ENCODE data around the gene DLG2. TPM values are rescaled to one million over a fixed set of nuclear protein-coding genes. Genes with fewer than 3 reads are reported as not detected.

Gene DLG2
- polyA plus RNA-seq, 1 experiment, result 0.68 TPM

- TF ChIP-seq CTCF (IDR thresholded peaks at IDR 0.05; ENCODE audit: low read depth, low read length), result no peak
- POLR2A ChIA-PET, result no interaction called here
- Histone ChIP-seq H3K9me3 (ENCODE audit: control insufficient read depth, insufficient read depth, low read length) (no peaks in the 10 kb centered on the region), H3K27ac (ENCODE audit: low read depth, low read length) (no peak overlapping the region), H3K27me3 (ENCODE audit: control insufficient read depth, insufficient read depth, low read length) (no peaks in the 10 kb centered on the region), H3K4me3 (ENCODE audit: low read depth, low read length) (no peak overlapping the region)
- CTCF ChIA-PET, result interaction anchor here (0.6 kb wide), 1 partner anchor 347 kb away, joined by 3 read pairs; no protein-coding TSS in a partner anchor
- no peak for DNase-seq (ENCODE audit: low read depth, low spot score)
Observed at GRCh38 chr11:84871116-84871515, 756.0 kb downstream of the DLG2 start.

GRCh38 chr11:84870486-84870885 lies 756.7 kb downstream of the DLG2 start:
- no peak for DNase-seq (ENCODE audit: low read depth, low spot score)
- CTCF ChIA-PET, result no interaction called here

GRCh38 chr11:84866922-84867321 lies 760.2 kb downstream of the DLG2 start:
- POLR2A ChIA-PET, result no interaction called here

More at GRCh38 chr11:84870486-84870885, 756.7 kb downstream of the DLG2 start:
- POLR2A ChIA-PET, result no interaction called here
- H3K27ac ChIP-seq (ENCODE audit: low read depth, low read length), result no peak overlapping the region
- no peaks in the 10 kb centered on the region for H3K9me3 ChIP-seq (ENCODE audit: control insufficient read depth, insufficient read depth, low read length)
- no peak for TF ChIP-seq CTCF (IDR thresholded peaks at IDR 0.05; ENCODE audit: low read depth, low read length)
- H3K27me3 ChIP-seq (ENCODE audit: control insufficient read depth, insufficient read depth, low read length), result no peaks in the 10 kb centered on the region
- no peak overlapping the region for H3K4me3 ChIP-seq (ENCODE audit: low read depth, low read length)

GRCh38 chr11:84865791-84866535 lies 761.2 kb downstream of the DLG2 start:
- POLR2A ChIA-PET, result no interaction called here
- Histone ChIP-seq H3K27me3 (ENCODE audit: control insufficient read depth, insufficient read depth, low read length) (no peaks in the 10 kb centered on the region), H3K9me3 (ENCODE audit: control insufficient read depth, insufficient read depth, low read length) (no peaks in the 10 kb centered on the region), H3K27ac (ENCODE audit: low read depth, low read length) (no peak overlapping the region), H3K4me3 (ENCODE audit: low read depth, low read length) (no peak overlapping the region)
- DNase-seq (ENCODE audit: low read depth, low spot score), result no peak
- CTCF ChIA-PET, result no interaction called here
- TF ChIP-seq CTCF (IDR thresholded peaks at IDR 0.05; ENCODE audit: low read depth, low read length), result no peak

More at GRCh38 chr11:84866922-84867321, 760.2 kb downstream of the DLG2 start:
- Histone ChIP-seq H3K4me3 (ENCODE audit: low read depth, low read length) (no peak overlapping the region), H3K9me3 (ENCODE audit: control insufficient read depth, insufficient read depth, low read length) (no peaks in the 10 kb centered on the region), H3K27me3 (ENCODE audit: control insufficient read depth, insufficient read depth, low read length) (no peaks in the 10 kb centered on the region), H3K27ac (ENCODE audit: low read depth, low read length) (no peak overlapping the region)
- CTCF ChIA-PET, result no interaction called here
- DNase-seq (ENCODE audit: low read depth, low spot score), result no peak
- no peak for TF ChIP-seq CTCF (IDR thresholded peaks at IDR 0.05; ENCODE audit: low read depth, low read length)

GRCh38 chr11:84865257-84865656 lies 761.9 kb downstream of the DLG2 start:
- ChIA-PET CTCF (no interaction called here), POLR2A (interaction anchor here (0.6 kb wide), 1 partner anchor 8 kb away, joined by 3 read pairs; no protein-coding TSS in a partner anchor)
- no peak overlapping the region for H3K4me3 ChIP-seq (ENCODE audit: low read depth, low read length)
- no peak for TF ChIP-seq CTCF (IDR thresholded peaks at IDR 0.05; ENCODE audit: low read depth, low read length)
- no peaks in the 10 kb centered on the region for H3K9me3 ChIP-seq (ENCODE audit: control insufficient read depth, insufficient read depth, low read length)
- no peak overlapping the region for H3K27ac ChIP-seq (ENCODE audit: low read depth, low read length)
- no peaks in the 10 kb centered on the region for H3K27me3 ChIP-seq (ENCODE audit: control insufficient read depth, insufficient read depth, low read length)
- DNase-seq (ENCODE audit: low read depth, low spot score), result no peak
